Thyroid gland (tissue), 4 donors: Measurements from ENCODE around the gene WDR90. TPM values are rescaled to one million over a fixed set of nuclear protein-coding genes. Genes with fewer than 3 reads are reported as not detected.

Experiments used
- DNase-seq, 2 donors: peaks; one replicate each; pipeline ENCODE4 v3.0.0-alpha.2; 2019
- H3K27ac ChIP-seq, 3 donors: fragments of 200-600 bp; sonication (generic); 1 replicate in 2 of 3; 2 replicates in 1 of 3; pipeline ENCODE4 v1.5.1; 2016 to 2019; ENCODE audit warnings: mild to moderate bottlenecking in 1 of 3, moderate library complexity in 1 of 3
- H3K27me3 ChIP-seq: fragments of 200-600 bp; sonication (generic); one replicate; pipeline ENCODE4 v1.5.1; 2019
- H3K36me3 ChIP-seq, 2 donors: fragments of 200-600 bp; sonication (generic); one replicate each; pipeline ENCODE4 v1.5.1; 2016 to 2019
- H3K4me1 ChIP-seq, 2 donors: fragments of 200-600 bp; sonication (generic); one replicate each; pipeline ENCODE4 v1.5.1; 2017 to 2019
- H3K4me3 ChIP-seq, 3 donors: fragments of 200-600 bp; sonication (generic); replicated peaks in 1 of 3; 1 replicate in 2 of 3; 2 replicates in 1 of 3; pipeline ENCODE4 v1.5.1; 2016; ENCODE audit warnings: mild to moderate bottlenecking in 1 of 3
- H3K9me3 ChIP-seq: fragments of 200-600 bp; sonication (generic); one replicate; pipeline ENCODE4 v1.5.1; 2017
- CTCF ChIP-seq, 6 experiments: fragments of 200-600 bp in 3 of 6; fragments of 450-650 bp in 3 of 6; sonication (generic) in 3 of 6; IDR thresholded peaks; one replicate each; pipeline ENCODE4 v1.5.1; 2016 to 2019; ENCODE audit warnings: antibody characterized with exemption in 6 of 6, mild to moderate bottlenecking in 2 of 6, inconsistent platforms in 1 of 6, moderate library complexity in 1 of 6
- POLR2A ChIP-seq, 2 donors: fragments of 450-650 bp; IDR thresholded peaks; one replicate each; pipeline ENCODE4 v1.6.1; 2017; ENCODE audit warnings: antibody characterized with exemption in 2 of 2, mild to moderate bottlenecking in 2 of 2, moderate library complexity in 1 of 2
- WGBS, 2 donors: methylation state at CpG; one replicate each; pipeline ENCODE4 v1.1.5; 2017; 5-methylcytosine and 5-hydroxymethylcytosine counted together
- intact Hi-C: fragments of 100-400 bp; cut with DNase I; formaldehyde crosslinking; loops from one replicate; pipeline ENCODE4 v1.15.1; 2023
- total RNA-seq, 4 donors: library from RNA; depleted of rRNA; stranded (reverse); fragments of >200 nt; gene quantifications; one replicate each; pipeline ENCODE4 v1.2.3, GENCODE V29; 2016

WDR90 gene
- total RNA-seq, 4 donors from 2014 or later = 23.6 to 56.0 (median 34.3) TPM

GRCh38 chr16:629185-629832 is 19.9 kb upstream of the WDR90 start:
- peaks cover 7 to 14% of the 10 kb centered on the region in 2 donors for H3K4me1 ChIP-seq
- no peak for TF ChIP-seq POLR2A (IDR thresholded peaks at IDR 0.05)
- TF ChIP-seq CTCF (IDR thresholded peaks at IDR 0.05) = no peak
- H3K4me3 ChIP-seq = no peak overlapping the region
- no peaks in the 10 kb centered on the region for H3K27me3 ChIP-seq
- H3K27ac ChIP-seq = no peak overlapping the region
- H3K36me3 ChIP-seq = peaks cover 7 to 14% of the 10 kb centered on the region in 2 donors
- no peaks in the 10 kb centered on the region for H3K9me3 ChIP-seq
- intact Hi-C loops = no loop called here
- WGBS, 2 donors = 86 to 87% methylated on average over 16 to 19 of the region's 29 CpGs
- DNase-seq = no peak

- intact Hi-C loops = loop anchor here (5.0 kb wide), 1 partner anchor 38 kb away; the partner anchor contains the start of gene RAB40C
- WGBS, 2 donors = 92 to 100% methylated on average over 1 to 6 of the region's 11 CpGs
- no peak overlapping the region for H3K27ac ChIP-seq
- H3K9me3 ChIP-seq = no peaks in the 10 kb centered on the region
- H3K4me1 ChIP-seq = peaks cover 7 to 14% of the 10 kb centered on the region in 2 donors
- H3K36me3 ChIP-seq = peaks cover 7 to 14% of the 10 kb centered on the region in 2 donors
- DNase-seq = no peak
- H3K4me3 ChIP-seq = no peak overlapping the region
- no peaks in the 10 kb centered on the region for H3K27me3 ChIP-seq
- TF ChIP-seq CTCF (IDR thresholded peaks at IDR 0.05) (no peak), POLR2A (IDR thresholded peaks at IDR 0.05) (no peak)
These were observed 19.3 kb upstream of the WDR90 start for GRCh38 chr16:629833-630248.

- 45 to 65% methylated on average over 9 to 10 of the region's 29 CpGs for WGBS, 2 donors
- DNase-seq = no peak
These were observed 18.8 kb upstream of the WDR90 start for GRCh38 chr16:630249-630814.

GRCh38 chr16:630815-631405 is 18.3 kb upstream of the WDR90 start, which contains the start of gene WFIKKN1:
WFIKKN1 (plus strand) TSS chr16:630985; CDS start chr16:631254, 269 bp downstream.
- Histone ChIP-seq H3K4me1 (peaks cover 11 to 24% of the 10 kb centered on the region in 2 donors), H3K27me3 (no peaks in the 10 kb centered on the region), H3K27ac (no peak within 1 kb of the TSS), H3K4me3 (no peak within 1 kb of the TSS), H3K36me3 (peaks cover 7 to 11% of the 10 kb centered on the region in 2 donors), H3K9me3 (no peaks in the 10 kb centered on the region)
- intact Hi-C loops = loop anchor here (5.0 kb wide), 1 partner anchor 39 kb away; the partner anchor contains the start of gene RAB40C
- TF ChIP-seq CTCF (IDR thresholded peaks at IDR 0.05) (no peak), POLR2A (IDR thresholded peaks at IDR 0.05) (no peak)
- DNase-seq = peak; percentile 56 to 65
- no CpG with 5 or more reads among the region's 23 CpGs for WGBS, 2 donors

More at GRCh38 chr16:630249-630814, 18.8 kb upstream of the WDR90 start:
- no peaks in the 10 kb centered on the region for H3K27me3 ChIP-seq
- H3K27ac ChIP-seq = no peak overlapping the region
- intact Hi-C loops = loop anchor here (5.0 kb wide), 1 partner anchor 38 kb away; the partner anchor contains the start of gene RAB40C
- H3K9me3 ChIP-seq = no peaks in the 10 kb centered on the region
- H3K4me1 ChIP-seq = peaks cover 7 to 19% of the 10 kb centered on the region in 2 donors
- no peak overlapping the region for H3K4me3 ChIP-seq
- TF ChIP-seq CTCF (IDR thresholded peaks at IDR 0.05) (no peak), POLR2A (IDR thresholded peaks at IDR 0.05) (no peak)
- H3K36me3 ChIP-seq = peaks cover 7 to 14% of the 10 kb centered on the region in 2 donors
